ENCODE measurements around the gene PEPD.

The PEPD gene

DNA sequence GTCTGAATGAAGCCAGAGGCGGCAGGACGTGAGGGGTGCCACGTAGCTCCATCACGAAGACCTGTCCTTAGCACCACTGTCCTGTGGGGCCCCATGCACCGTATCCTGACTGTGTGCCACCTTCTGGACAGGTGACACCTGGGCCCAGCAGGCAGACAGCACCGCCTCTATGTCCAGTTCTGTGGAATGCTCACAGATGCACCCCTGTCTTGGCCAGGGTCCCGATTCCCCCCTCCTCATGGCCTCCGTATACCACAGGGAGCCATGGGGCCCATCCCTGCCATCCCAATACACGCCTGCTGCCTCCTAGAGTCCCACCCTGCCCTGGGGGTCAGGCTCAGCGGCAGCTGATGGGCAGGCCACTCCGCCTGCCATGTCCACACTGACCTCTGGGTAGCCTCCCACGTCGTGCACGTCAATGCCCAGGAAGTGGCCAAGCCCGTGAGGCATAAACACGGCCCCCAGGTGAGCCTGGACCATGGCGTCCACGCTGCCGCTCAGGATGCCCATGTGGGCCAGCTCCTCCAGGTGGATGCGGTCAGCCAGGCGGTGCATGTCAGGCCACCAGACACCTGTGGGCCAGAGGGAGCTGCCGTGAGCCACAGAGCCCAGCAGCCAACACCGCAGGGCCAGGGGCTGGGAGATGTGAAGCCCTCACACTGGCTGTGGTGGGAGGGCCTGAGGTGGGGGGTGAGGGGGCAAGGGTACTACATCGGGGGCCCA, 130.5 kb downstream of the PEPD start:
- no peak for TF ChIP-seq ZNF274 (IDR thresholded peaks at IDR 0.05; ENCODE audit: low read depth, low read length)
- no peak overlapping the region for H3K4me3 ChIP-seq (ENCODE audit: low read length)

DNA sequence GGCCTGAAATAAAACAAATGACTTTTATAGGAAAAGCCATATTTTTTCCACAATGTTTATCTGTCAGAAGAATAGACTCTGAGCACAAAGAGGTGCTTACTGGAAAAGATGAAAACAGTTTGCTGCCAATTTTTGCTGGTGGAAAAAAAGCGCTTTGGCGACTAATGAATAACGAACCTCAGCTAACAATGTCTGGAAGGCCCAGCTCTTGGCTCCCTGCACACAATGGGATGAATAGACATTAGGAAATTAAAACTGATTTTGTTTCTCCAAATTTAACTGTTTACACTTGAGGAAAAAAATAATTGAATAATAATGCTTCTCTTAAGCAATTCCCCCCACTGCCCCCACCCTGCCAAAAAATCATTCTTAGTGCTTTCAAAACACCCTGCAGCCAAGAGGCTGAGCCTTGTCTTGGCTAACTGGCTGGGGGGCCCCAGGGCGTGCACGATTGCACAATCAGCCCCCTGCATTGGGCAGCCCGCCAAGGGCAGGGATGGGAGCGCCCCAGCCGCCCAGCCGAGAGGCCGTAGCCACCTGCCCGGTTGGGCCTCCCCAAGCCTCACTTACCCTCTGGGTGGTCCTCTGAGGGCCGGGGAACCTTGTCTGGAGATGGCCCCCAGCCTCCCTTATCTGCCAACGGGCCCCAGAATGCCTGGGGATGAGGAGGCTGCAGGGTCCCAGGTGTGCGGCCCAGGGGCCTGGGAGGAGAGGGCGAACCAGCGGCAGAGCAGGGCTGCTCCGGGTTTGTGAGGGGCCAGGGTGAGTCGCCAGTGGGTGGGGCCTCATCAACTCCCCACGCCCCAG, 131.3 kb downstream of the PEPD start:
- no peak for TF ChIP-seq ZNF274 (IDR thresholded peaks at IDR 0.05; ENCODE audit: low read depth, low read length)
- no peak overlapping the region for H3K4me3 ChIP-seq (ENCODE audit: low read length)

DNA sequence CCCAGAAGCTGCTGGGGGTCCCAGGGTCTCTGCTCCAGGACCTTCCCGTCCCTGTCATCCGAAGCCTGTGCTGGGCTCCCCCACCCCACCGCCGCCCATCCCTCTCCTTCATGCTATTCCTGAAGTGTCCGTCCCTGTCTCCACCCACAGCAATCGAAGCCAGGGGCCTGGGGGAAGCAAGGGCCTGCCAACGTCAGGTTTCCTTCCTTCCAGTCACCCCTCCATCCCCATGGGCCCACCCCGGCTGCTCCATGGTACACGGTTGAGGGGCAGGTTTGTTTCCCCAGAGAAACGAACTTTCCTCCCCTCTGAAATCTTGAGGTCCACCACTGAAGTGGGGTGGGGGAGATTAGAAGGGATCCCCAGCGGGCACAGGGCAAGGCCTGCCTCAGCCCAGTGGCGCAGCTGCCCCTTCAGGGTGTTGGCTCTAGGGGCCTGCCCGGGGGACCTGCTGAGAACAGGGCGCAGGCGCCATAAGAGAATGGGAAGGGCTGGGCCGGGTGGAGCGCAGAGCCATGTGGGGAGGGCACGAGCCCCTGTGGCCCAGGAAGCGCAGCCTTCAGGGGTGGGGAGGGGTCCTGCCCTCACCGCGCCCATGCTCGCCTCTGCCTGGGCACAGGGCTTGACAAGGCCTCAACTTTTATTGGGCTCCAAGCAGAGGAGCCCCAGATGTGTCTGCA, 132.0 kb downstream of the PEPD start:
- no peak for TF ChIP-seq ZNF274 (IDR thresholded peaks at IDR 0.05; ENCODE audit: low read depth, low read length)
- no peak overlapping the region for H3K4me3 ChIP-seq (ENCODE audit: low read length)

GRCh38 chr19:33388725-33389420, 132.7 kb downstream of the PEPD start:
- TF ChIP-seq ZNF274 (IDR thresholded peaks at IDR 0.05; ENCODE audit: low read depth, low read length): no peak
- H3K4me3 ChIP-seq (ENCODE audit: low read length): no peak overlapping the region

GRCh38 chr19:33388231-33388724, 133.3 kb downstream of the PEPD start:
- H3K4me3 ChIP-seq (ENCODE audit: low read length): no peak overlapping the region
- TF ChIP-seq ZNF274 (IDR thresholded peaks at IDR 0.05; ENCODE audit: low read depth, low read length): no peak

DNA sequence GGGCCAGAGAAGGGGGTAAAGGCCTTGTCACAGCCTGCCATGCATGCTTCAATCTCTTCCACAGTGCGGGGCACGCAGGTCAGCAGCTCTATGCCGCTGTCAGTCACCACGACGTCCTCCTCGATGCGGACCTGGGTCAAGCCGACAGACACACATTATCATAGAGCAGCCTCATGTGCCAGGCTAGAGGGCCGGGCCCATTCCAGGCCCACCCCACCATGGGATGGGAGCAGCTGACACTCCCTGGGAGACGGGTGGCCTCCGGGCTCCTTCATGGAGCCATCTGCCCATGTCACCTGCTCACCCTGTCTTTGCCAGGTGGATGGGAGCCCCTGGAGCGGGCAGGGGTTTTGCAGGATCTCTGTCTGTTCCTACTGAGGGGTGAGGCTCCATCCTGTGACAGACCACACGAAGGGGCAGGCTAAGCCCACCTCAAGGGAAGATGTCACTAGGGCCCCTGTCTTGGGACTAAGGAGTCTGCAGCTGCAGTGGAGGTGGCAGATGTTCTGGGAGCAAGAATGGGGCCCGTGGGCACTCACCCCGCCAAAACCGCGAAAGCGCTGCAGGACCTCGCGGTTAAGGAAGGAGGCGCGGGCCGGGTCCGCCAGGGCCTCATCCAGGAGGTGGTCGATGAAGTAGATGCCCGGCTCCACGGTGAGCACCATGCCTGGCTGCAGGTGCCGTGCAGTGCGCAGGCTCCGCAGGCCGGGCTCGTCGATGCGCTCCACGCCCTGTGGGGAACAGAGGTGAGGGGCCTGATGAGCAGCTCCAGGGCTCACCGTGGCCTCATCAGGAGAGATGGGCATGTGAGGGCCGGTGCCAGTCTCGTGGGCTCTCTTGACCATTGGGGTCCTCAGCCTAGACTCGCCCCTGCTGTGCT, 134.0 kb downstream of the PEPD start:
- no peak overlapping the region for H3K4me3 ChIP-seq (ENCODE audit: low read length)
- TF ChIP-seq ZNF274 (IDR thresholded peaks at IDR 0.05; ENCODE audit: low read depth, low read length): no peak

- H3K4me3 ChIP-seq (ENCODE audit: low read length): no peak overlapping the region
- no peak for TF ChIP-seq ZNF274 (IDR thresholded peaks at IDR 0.05; ENCODE audit: low read depth, low read length)
These were observed 135.2 kb downstream of the PEPD start for GRCh38 chr19:33386361-33386858.

GRCh38 chr19:33385956-33386355, 135.6 kb downstream of the PEPD start:
- no peak for TF ChIP-seq ZNF274 (IDR thresholded peaks at IDR 0.05; ENCODE audit: low read depth, low read length)
- H3K4me3 ChIP-seq (ENCODE audit: low read length): no peak overlapping the region

DNA sequence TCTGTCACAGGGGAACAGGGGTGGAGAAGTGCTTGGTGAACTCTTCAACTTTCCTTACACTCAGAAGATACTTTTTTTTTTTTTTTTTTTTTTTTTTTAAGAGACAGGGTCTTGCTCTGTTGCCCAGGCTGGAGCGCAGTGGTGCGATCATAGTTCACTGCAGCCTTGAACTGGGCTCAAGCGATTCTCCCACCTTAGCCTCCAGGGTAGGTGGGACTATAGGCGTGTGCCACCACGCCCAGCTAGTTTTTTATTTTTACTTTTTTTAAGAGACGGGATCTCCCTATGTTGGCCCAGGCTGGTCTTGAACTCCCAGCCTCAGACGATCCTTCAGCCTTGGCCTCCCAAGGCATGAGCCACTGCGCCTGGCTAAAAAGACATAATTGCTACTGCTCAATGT, 136.6 kb downstream of the PEPD start:
- TF ChIP-seq ZNF274 (IDR thresholded peaks at IDR 0.05; ENCODE audit: low read depth, low read length): no peak

GRCh38 chr19:33383720-33384292, 137.8 kb downstream of the PEPD start:
- no peak for TF ChIP-seq ZNF274 (IDR thresholded peaks at IDR 0.05; ENCODE audit: low read depth, low read length)
- no peak overlapping the region for H3K4me3 ChIP-seq (ENCODE audit: low read length)

More for the DNA sequence above, 136.6 kb downstream of the PEPD start:
- H3K4me3 ChIP-seq (ENCODE audit: low read length): no peak overlapping the region

GRCh38 chr19:33382982-33383381, 138.6 kb downstream of the PEPD start:
- TF ChIP-seq ZNF274 (IDR thresholded peaks at IDR 0.05; ENCODE audit: low read depth, low read length): no peak
- no peak overlapping the region for H3K4me3 ChIP-seq (ENCODE audit: low read length)

GRCh38 chr19:33382006-33382405, 139.6 kb downstream of the PEPD start:
- no peak overlapping the region for H3K4me3 ChIP-seq (ENCODE audit: low read length)
- TF ChIP-seq ZNF274 (IDR thresholded peaks at IDR 0.05; ENCODE audit: low read depth, low read length): no peak

DNA sequence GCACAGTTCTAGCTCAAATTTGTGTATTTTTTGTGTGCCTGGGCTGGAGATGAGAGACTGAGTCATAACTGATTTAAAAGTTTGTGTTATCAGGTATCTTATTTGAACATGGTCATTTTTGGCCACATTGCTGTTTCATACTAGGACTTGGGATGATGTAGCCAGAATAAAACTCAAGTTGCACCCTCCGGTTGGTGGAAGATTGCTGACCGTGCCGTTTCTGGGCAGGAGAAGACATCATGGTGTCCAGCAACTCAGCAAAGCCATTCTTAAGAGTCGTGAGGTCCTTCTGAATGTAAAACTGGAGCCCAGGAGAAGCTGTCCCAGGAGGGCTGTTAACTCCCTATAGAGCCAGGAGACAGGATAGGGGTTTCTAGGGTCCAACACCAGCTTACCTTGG, 140.5 kb downstream of the PEPD start:
- H3K4me3 ChIP-seq (ENCODE audit: low read length): no peak overlapping the region
- no peak for TF ChIP-seq ZNF274 (IDR thresholded peaks at IDR 0.05; ENCODE audit: low read depth, low read length)
